GM21717 (cell line): ENCODE data around the gene GRAP2.

Source experiments
- ATAC-seq: cut with Tn5 transposase; IDR thresholded peaks from one replicate; pipeline ENCODE4 v1.9.1; 2021; ENCODE audit warnings: mild to moderate bottlenecking, moderate library complexity; ENCODE audit not compliant: unreplicated experiment

Gene GRAP2

GRCh38 chr22:39960791-39961746 is 60.2 kb downstream of the GRAP2 start:
- no peak for ATAC-seq

- ATAC-seq = no peak
Observed at GRCh38 chr22:39962071-39962470, 61.2 kb downstream of the GRAP2 start.

GRCh38 chr22:39965748-39966147 is 64.9 kb downstream of the GRAP2 start:
- no peak for ATAC-seq

- ATAC-seq = no peak
Observed at GRCh38 chr22:39966470-39966869, 65.6 kb downstream of the GRAP2 start.

GRCh38 chr22:39967103-39967829 is 66.4 kb downstream of the GRAP2 start:
- no peak for ATAC-seq

GRCh38 chr22:39967996-39968972 is 67.4 kb downstream of the GRAP2 start:
- no peak for ATAC-seq

GRCh38 chr22:39970742-39971141 is 69.9 kb downstream of the GRAP2 start:
- ATAC-seq = no peak

- no peak for ATAC-seq
Observed at GRCh38 chr22:39972641-39973040, 71.8 kb downstream of the GRAP2 start.

- ATAC-seq = no peak
Observed at GRCh38 chr22:39973656-39974055, 72.8 kb downstream of the GRAP2 start.

- no peak for ATAC-seq
Observed at GRCh38 chr22:39974065-39974464, 73.2 kb downstream of the GRAP2 start.

GRCh38 chr22:39979048-39979447 is 78.2 kb downstream of the GRAP2 start:
- no peak for ATAC-seq

- ATAC-seq = no peak
Observed at GRCh38 chr22:39979458-39979857, 78.6 kb downstream of the GRAP2 start.

GRCh38 chr22:39980596-39980995 is 79.7 kb downstream of the GRAP2 start:
- no peak for ATAC-seq

GRCh38 chr22:39983346-39983745 is 82.5 kb downstream of the GRAP2 start:
- ATAC-seq = no peak

GRCh38 chr22:39984006-39984405 is 83.1 kb downstream of the GRAP2 start:
- no peak for ATAC-seq

GRCh38 chr22:39984746-39985145 is 83.9 kb downstream of the GRAP2 start:
- ATAC-seq = no peak

- no peak for ATAC-seq
Observed at GRCh38 chr22:39985383-39986035, 84.6 kb downstream of the GRAP2 start.

- ATAC-seq = no peak
Observed at GRCh38 chr22:39988386-39989114, 87.7 kb downstream of the GRAP2 start.

- ATAC-seq = no peak
Observed at GRCh38 chr22:39989633-39990032, 88.7 kb downstream of the GRAP2 start.

- ATAC-seq = no peak
Observed at GRCh38 chr22:39990686-39991085, 89.8 kb downstream of the GRAP2 start.
